Astrocyte of the cerebellum (primary cell): Measurements from ENCODE around the gene SLC25A17.
"Not testable (repeated sequence)": the region's sequence is repeated elsewhere in the genome, so short reads cannot be mapped to it uniquely, and the experiment has no call there.

Experiments
- DNase-seq: peaks from one replicate; pipeline ENCODE4 v3.0.0-alpha.2; 2011; ENCODE audit warnings: low read depth
- H3K4me3 ChIP-seq: 2 replicates; pipeline ENCODE4 v1.5.1; 2011; ENCODE audit warnings: mild to moderate bottlenecking, low read depth, low read length, moderate library complexity
- in situ Hi-C: cut with HindIII; loops from 2 replicates; pipeline ENCODE4 v1.10.0; 2017; ENCODE audit warnings: low sequenced_read_pairs
- TF ChIP-seq, protein P1 (sequence below): IDR thresholded peaks from 2 replicates; pipeline ENCODE4 v1.5.1; 2012; ENCODE audit warnings: low read length, low read depth, moderate library complexity, mild to moderate bottlenecking; ENCODE audit errors: missing control alignments

The SLC25A17 gene

GRCh38 chr22:40721266-40721665 lies 97.9 kb downstream of the SLC25A17 start:
- TF ChIP-seq, protein P1, sequence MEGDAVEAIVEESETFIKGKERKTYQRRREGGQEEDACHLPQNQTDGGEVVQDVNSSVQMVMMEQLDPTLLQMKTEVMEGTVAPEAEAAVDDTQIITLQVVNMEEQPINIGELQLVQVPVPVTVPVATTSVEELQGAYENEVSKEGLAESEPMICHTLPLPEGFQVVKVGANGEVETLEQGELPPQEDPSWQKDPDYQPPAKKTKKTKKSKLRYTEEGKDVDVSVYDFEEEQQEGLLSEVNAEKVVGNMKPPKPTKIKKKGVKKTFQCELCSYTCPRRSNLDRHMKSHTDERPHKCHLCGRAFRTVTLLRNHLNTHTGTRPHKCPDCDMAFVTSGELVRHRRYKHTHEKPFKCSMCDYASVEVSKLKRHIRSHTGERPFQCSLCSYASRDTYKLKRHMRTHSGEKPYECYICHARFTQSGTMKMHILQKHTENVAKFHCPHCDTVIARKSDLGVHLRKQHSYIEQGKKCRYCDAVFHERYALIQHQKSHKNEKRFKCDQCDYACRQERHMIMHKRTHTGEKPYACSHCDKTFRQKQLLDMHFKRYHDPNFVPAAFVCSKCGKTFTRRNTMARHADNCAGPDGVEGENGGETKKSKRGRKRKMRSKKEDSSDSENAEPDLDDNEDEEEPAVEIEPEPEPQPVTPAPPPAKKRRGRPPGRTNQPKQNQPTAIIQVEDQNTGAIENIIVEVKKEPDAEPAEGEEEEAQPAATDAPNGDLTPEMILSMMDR: no peak
- DNase-seq: no peak
- no peak overlapping the region for H3K4me3 ChIP-seq
- in situ Hi-C loops: no loop called here

DNA sequence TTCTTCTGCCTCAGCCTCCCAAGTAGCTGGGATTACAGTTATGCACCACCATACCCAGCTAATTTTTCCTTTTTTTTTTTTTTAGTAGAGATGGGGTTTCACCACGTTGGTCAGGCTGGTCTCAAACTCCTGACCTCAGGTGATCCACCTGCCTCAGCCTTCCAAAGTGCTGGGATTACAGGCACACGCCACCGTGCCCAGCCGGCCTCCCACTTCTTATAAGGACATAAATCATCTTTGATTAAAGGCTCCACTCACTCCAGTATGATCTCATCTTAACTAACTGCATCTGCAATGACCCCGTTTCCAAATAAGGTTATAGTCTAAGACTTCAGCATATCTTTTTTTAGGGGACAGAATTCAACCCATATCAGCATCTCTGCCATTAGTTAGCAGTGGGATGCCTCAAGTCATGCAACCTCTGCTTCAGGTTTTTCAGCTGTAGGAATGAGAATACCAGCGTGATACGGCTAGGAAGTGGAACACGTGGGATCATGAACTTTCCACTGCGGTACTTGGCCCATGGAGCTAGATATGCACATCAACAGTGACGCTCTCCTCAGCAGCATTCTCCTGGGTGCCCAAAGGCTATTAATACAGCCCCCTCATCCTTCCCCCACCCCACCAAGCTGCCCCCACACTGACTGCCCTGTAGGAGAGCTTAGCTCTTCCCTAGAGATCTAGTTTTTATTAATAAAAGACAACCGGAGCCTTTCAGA lies 98.4 kb downstream of the SLC25A17 start:
- no peak for DNase-seq
- no peak overlapping the region for H3K4me3 ChIP-seq
- in situ Hi-C loops: no loop called here
- TF ChIP-seq, protein P1: no peak

DNA sequence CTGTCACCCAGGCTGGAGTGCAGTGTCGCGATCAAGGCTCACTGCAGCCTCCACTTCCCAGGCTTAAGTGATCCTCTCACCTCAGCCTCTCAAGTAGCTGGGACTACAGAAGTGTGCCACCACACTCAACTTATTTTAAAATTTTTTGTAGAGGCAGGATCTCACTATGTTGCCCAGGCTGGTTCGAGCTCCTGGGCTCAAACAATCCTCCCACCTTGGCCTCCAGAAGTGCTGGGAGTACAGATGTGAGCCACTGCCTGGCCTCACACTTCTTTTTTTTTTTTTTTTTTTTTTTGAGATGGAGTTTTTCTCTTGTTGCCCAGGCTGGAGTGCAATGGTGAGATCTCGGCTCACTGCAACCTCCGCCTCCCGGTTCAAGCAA lies 99.0 kb downstream of the SLC25A17 start:
- DNase-seq, in situ Hi-C loops, H3K4me3 ChIP-seq: not testable (repeated sequence)
